ENCODE data around the gene HIPK3. TPM values are rescaled to one million over a fixed set of nuclear protein-coding genes. Genes with fewer than 3 reads are reported as not detected.
"Not testable (repeated sequence)": the region's sequence is repeated elsewhere in the genome, so short reads cannot be mapped to it uniquely, and the experiment has no call there.

The HIPK3 gene
- polyA plus RNA-seq, 1 donor = 40.8 TPM

GRCh38 chr11:33296695-33297094, 39.5 kb downstream of the HIPK3 start:
- 100% methylated on average over 3 of the region's 5 CpGs for WGBS (ENCODE audit: insufficient coverage, low lambda C conversion rate)
- H3K27ac ChIP-seq (ENCODE audit: low read length) = no peak overlapping the region
- no peaks in the 10 kb centered on the region for H3K27me3 ChIP-seq (ENCODE audit: control insufficient read depth, insufficient read depth, low read length)
- H3K9me3 ChIP-seq (ENCODE audit: control insufficient read depth, low read depth, low read length) = peaks cover 4% of the 10 kb centered on the region
- H3K36me3 ChIP-seq (ENCODE audit: control insufficient read depth, insufficient read depth, low read length) = peaks cover 12% of the 10 kb centered on the region
- H3K4me1 ChIP-seq (ENCODE audit: control insufficient read depth, insufficient read depth, low read length) = no peaks in the 10 kb centered on the region
- no peak for DNase-seq
- H3K4me3 ChIP-seq (ENCODE audit: low read length) = no peak overlapping the region

GRCh38 chr11:33303541-33303940, 46.4 kb downstream of the HIPK3 start:
- H3K4me3 ChIP-seq (ENCODE audit: low read length) = no peak overlapping the region
- H3K27ac ChIP-seq (ENCODE audit: low read length) = no peak overlapping the region
- WGBS (ENCODE audit: insufficient coverage, low lambda C conversion rate) = 100% methylated on average over 2 of the region's 4 CpGs
- H3K36me3 ChIP-seq (ENCODE audit: control insufficient read depth, insufficient read depth, low read length) = no peaks in the 10 kb centered on the region
- no peak for DNase-seq
- no peaks in the 10 kb centered on the region for H3K9me3 ChIP-seq (ENCODE audit: control insufficient read depth, low read depth, low read length)
- no peaks in the 10 kb centered on the region for H3K27me3 ChIP-seq (ENCODE audit: control insufficient read depth, insufficient read depth, low read length)
- H3K4me1 ChIP-seq (ENCODE audit: control insufficient read depth, insufficient read depth, low read length) = no peaks in the 10 kb centered on the region

GRCh38 chr11:33306821-33307220, 49.6 kb downstream of the HIPK3 start:
- not testable (repeated sequence) for H3K4me1 ChIP-seq (ENCODE audit: control insufficient read depth, insufficient read depth, low read length); H3K27ac ChIP-seq (ENCODE audit: low read length)

GRCh38 chr11:33307984-33308383, 50.8 kb downstream of the HIPK3 start:
- no peaks in the 10 kb centered on the region for H3K4me1 ChIP-seq (ENCODE audit: control insufficient read depth, insufficient read depth, low read length)

More at GRCh38 chr11:33306821-33307220, 49.6 kb downstream of the HIPK3 start:
- DNase-seq; H3K36me3 ChIP-seq (ENCODE audit: control insufficient read depth, insufficient read depth, low read length); H3K4me3 ChIP-seq (ENCODE audit: low read length); H3K27me3 ChIP-seq (ENCODE audit: control insufficient read depth, insufficient read depth, low read length); H3K9me3 ChIP-seq (ENCODE audit: control insufficient read depth, low read depth, low read length): not testable (repeated sequence)
- no CpG with 5 or more reads among the region's 6 CpGs for WGBS (ENCODE audit: insufficient coverage, low lambda C conversion rate)

GRCh38 chr11:33309118-33309517, 51.9 kb downstream of the HIPK3 start:
- Histone ChIP-seq H3K9me3 (ENCODE audit: control insufficient read depth, low read depth, low read length) (no peaks in the 10 kb centered on the region), H3K4me1 (ENCODE audit: control insufficient read depth, insufficient read depth, low read length) (no peaks in the 10 kb centered on the region), H3K36me3 (ENCODE audit: control insufficient read depth, insufficient read depth, low read length) (no peaks in the 10 kb centered on the region), H3K27ac (ENCODE audit: low read length) (no peak overlapping the region), H3K4me3 (ENCODE audit: low read length) (no peak overlapping the region), H3K27me3 (ENCODE audit: control insufficient read depth, insufficient read depth, low read length) (no peaks in the 10 kb centered on the region)
- DNase-seq = no peak
- WGBS (ENCODE audit: insufficient coverage, low lambda C conversion rate) = no CpG with 5 or more reads among the region's 1 CpG

More at GRCh38 chr11:33307984-33308383, 50.8 kb downstream of the HIPK3 start:
- no peaks in the 10 kb centered on the region for H3K36me3 ChIP-seq (ENCODE audit: control insufficient read depth, insufficient read depth, low read length)
- no peaks in the 10 kb centered on the region for H3K27me3 ChIP-seq (ENCODE audit: control insufficient read depth, insufficient read depth, low read length)
- no peak for DNase-seq
- no peak overlapping the region for H3K4me3 ChIP-seq (ENCODE audit: low read length)
- H3K9me3 ChIP-seq (ENCODE audit: control insufficient read depth, low read depth, low read length) = no peaks in the 10 kb centered on the region
- H3K27ac ChIP-seq (ENCODE audit: low read length) = no peak overlapping the region

- Histone ChIP-seq H3K4me1 (ENCODE audit: control insufficient read depth, insufficient read depth, low read length) (no peaks in the 10 kb centered on the region), H3K9me3 (ENCODE audit: control insufficient read depth, low read depth, low read length) (no peaks in the 10 kb centered on the region), H3K27ac (ENCODE audit: low read length) (no peak overlapping the region), H3K4me3 (ENCODE audit: low read length) (no peak overlapping the region), H3K27me3 (ENCODE audit: control insufficient read depth, insufficient read depth, low read length) (no peaks in the 10 kb centered on the region), H3K36me3 (ENCODE audit: control insufficient read depth, insufficient read depth, low read length) (no peaks in the 10 kb centered on the region)
- no peak for DNase-seq
- WGBS (ENCODE audit: insufficient coverage, low lambda C conversion rate) = no CpG with 5 or more reads among the region's 9 CpGs
These were observed 53.7 kb downstream of the HIPK3 start for GRCh38 chr11:33310720-33311500.

- Histone ChIP-seq H3K4me3 (ENCODE audit: low read length) (no peak overlapping the region), H3K36me3 (ENCODE audit: control insufficient read depth, insufficient read depth, low read length) (no peaks in the 10 kb centered on the region), H3K9me3 (ENCODE audit: control insufficient read depth, low read depth, low read length) (no peaks in the 10 kb centered on the region), H3K4me1 (ENCODE audit: control insufficient read depth, insufficient read depth, low read length) (no peaks in the 10 kb centered on the region), H3K27me3 (ENCODE audit: control insufficient read depth, insufficient read depth, low read length) (no peaks in the 10 kb centered on the region), H3K27ac (ENCODE audit: low read length) (no peak overlapping the region)
- no peak for DNase-seq
- no CpG with 5 or more reads among the region's 3 CpGs for WGBS (ENCODE audit: insufficient coverage, low lambda C conversion rate)
These were observed 54.5 kb downstream of the HIPK3 start for GRCh38 chr11:33311680-33312079.

- Histone ChIP-seq H3K9me3 (ENCODE audit: control insufficient read depth, low read depth, low read length) (no peaks in the 10 kb centered on the region), H3K4me3 (ENCODE audit: low read length) (no peak overlapping the region), H3K36me3 (ENCODE audit: control insufficient read depth, insufficient read depth, low read length) (no peaks in the 10 kb centered on the region), H3K27me3 (ENCODE audit: control insufficient read depth, insufficient read depth, low read length) (no peaks in the 10 kb centered on the region), H3K4me1 (ENCODE audit: control insufficient read depth, insufficient read depth, low read length) (no peaks in the 10 kb centered on the region), H3K27ac (ENCODE audit: low read length) (no peak overlapping the region)
- WGBS (ENCODE audit: insufficient coverage, low lambda C conversion rate) = no CpG with 5 or more reads among the region's 3 CpGs
- no peak for DNase-seq
These were observed 58.6 kb downstream of the HIPK3 start for GRCh38 chr11:33315822-33316221.

- Histone ChIP-seq H3K4me1 (ENCODE audit: control insufficient read depth, insufficient read depth, low read length) (peaks cover 3% of the 10 kb centered on the region), H3K9me3 (ENCODE audit: control insufficient read depth, low read depth, low read length) (no peaks in the 10 kb centered on the region), H3K36me3 (ENCODE audit: control insufficient read depth, insufficient read depth, low read length) (no peaks in the 10 kb centered on the region), H3K27ac (ENCODE audit: low read length) (no peak overlapping the region), H3K27me3 (ENCODE audit: control insufficient read depth, insufficient read depth, low read length) (no peaks in the 10 kb centered on the region), H3K4me3 (ENCODE audit: low read length) (no peak overlapping the region)
- DNase-seq = no peak
- WGBS (ENCODE audit: insufficient coverage, low lambda C conversion rate) = no CpG with 5 or more reads among the region's 1 CpG
These were observed 60.5 kb downstream of the HIPK3 start for GRCh38 chr11:33317662-33318061.

GRCh38 chr11:33320016-33320813, 63.0 kb downstream of the HIPK3 start:
- Histone ChIP-seq H3K27me3 (ENCODE audit: control insufficient read depth, insufficient read depth, low read length) (no peaks in the 10 kb centered on the region), H3K9me3 (ENCODE audit: control insufficient read depth, low read depth, low read length) (no peaks in the 10 kb centered on the region), H3K27ac (ENCODE audit: low read length) (peak overlapping the region; percentile 43), H3K4me3 (ENCODE audit: low read length) (no peak overlapping the region), H3K4me1 (ENCODE audit: control insufficient read depth, insufficient read depth, low read length) (peaks cover 8% of the 10 kb centered on the region), H3K36me3 (ENCODE audit: control insufficient read depth, insufficient read depth, low read length) (no peaks in the 10 kb centered on the region)
- no CpG with 5 or more reads among the region's 1 CpG for WGBS (ENCODE audit: insufficient coverage, low lambda C conversion rate)
- DNase-seq = peak in 1 of 2 donors; percentile 23

Measured in large intestine (tissue), 3 donors.